Chondrocyte (in vitro differentiated cells): ENCODE measurements around the gene SLC25A45. TPM values are rescaled to one million over a fixed set of nuclear protein-coding genes. Genes with fewer than 3 reads are reported as not detected.
A peak's percentile ranks its signal among the peaks of the same experiment; 100 is the strongest.

ENCODE experiments used
- DNase-seq: peaks from one replicate; pipeline ENCODE4 v3.0.0; 2021; ENCODE audit warnings: mixed read lengths, low spot score
- H3K27ac Mint-ChIP-seq: one replicate; pipeline ENCODE4 v1.8.0; 2021; ENCODE audit warnings: mild to moderate bottlenecking, moderate library complexity, mixed read lengths; ENCODE audit not compliant: unreplicated experiment
- H3K27me3 Mint-ChIP-seq: 2 replicates; pipeline ENCODE4 v1.8.0; 2021; ENCODE audit warnings: low read depth, mixed read lengths
- H3K36me3 Mint-ChIP-seq: 2 replicates; pipeline ENCODE4 v1.8.0; 2021; ENCODE audit warnings: low read depth, mixed read lengths
- H3K4me1 Mint-ChIP-seq: 2 replicates; pipeline ENCODE4 v1.8.0; 2021; ENCODE audit warnings: low read depth, mild to moderate bottlenecking, mixed read lengths
- H3K4me3 Mint-ChIP-seq: one replicate; pipeline ENCODE4 v1.8.0; 2021; ENCODE audit warnings: mild to moderate bottlenecking, moderate library complexity, mixed read lengths; ENCODE audit not compliant: unreplicated experiment
- H3K9me3 Mint-ChIP-seq: 2 replicates; pipeline ENCODE4 v1.8.0; 2021; ENCODE audit warnings: low read depth, mixed read lengths
- total RNA-seq: library from RNA; stranded (reverse); gene quantifications from 3 replicates; pipeline ENCODE4 v1.2.1, GENCODE V29; 2021
- TF ChIP-seq, protein P1 (sequence below): fragments of 200-600 bp; sonication (generic); IDR thresholded peaks from 2 replicates; pipeline ENCODE4 v1.5.0; 2021; ENCODE audit warnings: antibody characterized with exemption, mild to moderate bottlenecking, moderate library complexity

The SLC25A45 gene
- total RNA-seq, 1 donor from 2014 or later = 11.7 TPM

DNA sequence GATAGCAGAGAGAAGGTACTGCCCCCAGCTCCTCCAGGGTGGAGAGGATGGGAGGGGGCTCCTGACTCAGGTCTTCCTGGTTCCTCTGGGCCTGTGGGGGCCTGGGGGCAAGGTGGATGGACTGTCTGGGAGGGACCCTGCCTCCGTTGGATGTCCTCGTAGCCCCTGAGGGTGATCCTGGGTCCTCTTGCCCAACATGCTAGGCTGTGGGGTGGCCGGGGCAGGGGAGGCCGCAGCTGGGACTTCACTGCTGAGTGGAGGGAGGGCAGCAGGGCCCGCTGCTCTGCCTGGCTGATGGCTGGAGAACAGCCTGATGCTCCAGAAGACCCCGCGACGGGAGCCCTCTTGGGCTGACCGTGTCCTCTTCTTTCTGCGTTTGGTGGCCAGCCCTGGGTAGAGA is 17.4 kb upstream of the SLC25A45 start:
- H3K36me3 Mint-ChIP-seq = peaks cover 22% of the 10 kb centered on the region
- no peaks in the 10 kb centered on the region for H3K4me1 Mint-ChIP-seq
- no peak overlapping the region for H3K4me3 Mint-ChIP-seq
- DNase-seq = no peak
- no peaks in the 10 kb centered on the region for H3K27me3 Mint-ChIP-seq
- H3K27ac Mint-ChIP-seq = no peak overlapping the region
- TF ChIP-seq, protein P1, sequence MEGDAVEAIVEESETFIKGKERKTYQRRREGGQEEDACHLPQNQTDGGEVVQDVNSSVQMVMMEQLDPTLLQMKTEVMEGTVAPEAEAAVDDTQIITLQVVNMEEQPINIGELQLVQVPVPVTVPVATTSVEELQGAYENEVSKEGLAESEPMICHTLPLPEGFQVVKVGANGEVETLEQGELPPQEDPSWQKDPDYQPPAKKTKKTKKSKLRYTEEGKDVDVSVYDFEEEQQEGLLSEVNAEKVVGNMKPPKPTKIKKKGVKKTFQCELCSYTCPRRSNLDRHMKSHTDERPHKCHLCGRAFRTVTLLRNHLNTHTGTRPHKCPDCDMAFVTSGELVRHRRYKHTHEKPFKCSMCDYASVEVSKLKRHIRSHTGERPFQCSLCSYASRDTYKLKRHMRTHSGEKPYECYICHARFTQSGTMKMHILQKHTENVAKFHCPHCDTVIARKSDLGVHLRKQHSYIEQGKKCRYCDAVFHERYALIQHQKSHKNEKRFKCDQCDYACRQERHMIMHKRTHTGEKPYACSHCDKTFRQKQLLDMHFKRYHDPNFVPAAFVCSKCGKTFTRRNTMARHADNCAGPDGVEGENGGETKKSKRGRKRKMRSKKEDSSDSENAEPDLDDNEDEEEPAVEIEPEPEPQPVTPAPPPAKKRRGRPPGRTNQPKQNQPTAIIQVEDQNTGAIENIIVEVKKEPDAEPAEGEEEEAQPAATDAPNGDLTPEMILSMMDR = no peak
- H3K9me3 Mint-ChIP-seq = no peaks in the 10 kb centered on the region

DNA sequence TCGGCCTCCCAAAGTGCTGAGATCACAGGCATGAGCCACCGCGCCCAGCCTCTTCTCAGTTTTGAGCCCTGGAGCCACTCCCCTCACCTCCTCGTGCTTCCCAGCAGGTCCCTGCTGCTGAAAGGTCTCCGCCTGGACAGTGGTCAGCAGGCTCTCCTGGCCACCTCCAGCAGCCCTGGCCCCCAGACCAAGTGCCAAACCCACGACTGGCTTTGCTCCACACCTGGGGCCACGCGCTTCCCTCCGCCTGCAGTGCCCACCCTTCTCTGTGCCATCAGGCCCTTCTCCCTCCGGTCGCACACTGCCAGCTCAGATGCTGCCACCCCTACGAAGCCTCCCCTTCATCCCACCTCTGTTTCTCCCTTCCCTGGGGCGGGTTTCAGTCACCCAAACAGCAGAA is 16.8 kb upstream of the SLC25A45 start:
- Mint-ChIP-seq H3K4me1 (no peaks in the 10 kb centered on the region), H3K27me3 (no peaks in the 10 kb centered on the region), H3K4me3 (no peak overlapping the region), H3K9me3 (no peaks in the 10 kb centered on the region), H3K36me3 (peaks cover 22% of the 10 kb centered on the region), H3K27ac (no peak overlapping the region)
- no peak for DNase-seq
- TF ChIP-seq, protein P1 = no peak

DNA sequence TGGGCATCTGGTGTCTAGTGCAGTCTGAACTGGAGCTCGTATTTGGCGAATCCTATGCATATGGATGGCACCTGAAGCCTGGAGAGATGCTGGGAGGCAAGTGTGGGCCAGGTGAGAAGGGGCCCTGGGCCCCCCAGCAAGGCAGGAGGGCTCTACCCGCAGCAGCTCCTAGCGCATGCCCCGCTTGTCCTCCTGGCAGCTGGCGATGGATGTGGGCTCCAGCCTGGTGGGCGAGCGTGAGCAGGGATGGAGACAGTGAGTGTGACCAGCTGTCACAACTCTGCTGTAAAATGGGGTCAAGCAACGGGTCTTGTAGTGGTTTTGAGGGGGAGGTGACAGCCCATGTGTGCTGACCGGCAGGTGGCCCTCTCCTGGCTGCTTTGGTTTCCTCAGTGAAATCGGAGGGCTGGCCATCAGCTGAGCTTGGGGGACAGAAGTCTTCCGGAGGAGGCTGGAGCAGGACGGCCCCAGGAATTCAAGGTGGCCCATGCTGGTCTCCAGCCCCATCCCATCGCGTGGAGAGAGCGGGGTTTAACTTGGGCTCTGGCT is 16.0 kb upstream of the SLC25A45 start:
- peaks cover 21% of the 10 kb centered on the region for H3K36me3 Mint-ChIP-seq
- DNase-seq = no peak
- no peaks in the 10 kb centered on the region for H3K9me3 Mint-ChIP-seq
- H3K4me3 Mint-ChIP-seq = no peak overlapping the region
- no peaks in the 10 kb centered on the region for H3K4me1 Mint-ChIP-seq
- TF ChIP-seq, protein P1 = no peak
- H3K27ac Mint-ChIP-seq = no peak overlapping the region
- H3K27me3 Mint-ChIP-seq = no peaks in the 10 kb centered on the region

DNA sequence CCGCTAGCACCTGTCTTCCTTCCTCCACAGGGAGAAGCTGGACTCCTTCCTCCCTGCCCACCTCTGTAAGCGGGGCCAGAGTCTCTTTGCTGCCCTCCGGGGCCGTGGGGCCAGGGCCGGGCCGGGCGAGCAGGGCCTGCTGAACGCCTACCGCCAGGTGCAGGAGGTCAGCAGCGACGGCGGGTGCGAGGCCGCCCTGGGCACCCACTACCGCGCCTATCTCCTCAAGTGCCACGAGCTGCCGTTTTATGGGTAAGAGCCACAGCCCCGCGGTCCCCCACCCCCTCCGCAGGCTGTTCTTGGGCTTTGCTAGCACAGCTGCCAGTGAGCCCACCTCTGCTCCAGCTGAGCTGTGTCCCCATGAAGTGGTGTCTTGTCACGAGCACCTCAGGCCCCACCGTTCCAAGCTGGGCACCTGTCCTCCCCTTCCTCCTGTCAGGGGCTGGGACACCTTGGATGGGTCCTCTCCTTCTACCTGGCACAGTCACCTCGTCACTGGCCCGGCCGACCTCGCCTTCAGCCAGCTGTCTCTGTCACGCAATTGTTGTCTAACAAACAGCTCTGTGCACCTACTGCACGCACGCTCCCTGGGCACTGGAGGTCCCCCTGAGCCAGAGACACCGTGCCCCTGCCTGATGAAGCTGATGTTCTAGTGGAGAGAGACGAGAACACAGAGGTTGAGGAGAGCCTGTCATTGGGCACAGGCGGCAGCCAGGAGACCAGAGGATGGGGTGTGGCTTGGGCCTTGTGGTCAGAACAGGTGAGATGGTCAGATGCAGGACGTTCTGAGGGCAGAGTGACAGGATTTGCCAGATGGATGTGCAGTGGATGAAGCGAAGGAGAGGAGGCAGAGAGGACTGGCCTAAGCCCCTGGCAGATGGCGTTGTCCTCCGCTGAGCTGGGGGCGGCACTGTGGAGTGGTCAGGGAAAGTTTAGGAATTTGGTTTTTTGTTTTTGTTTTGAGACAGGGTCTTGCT is 14.6 kb upstream of the SLC25A45 start:
- Mint-ChIP-seq H3K36me3 (peaks cover 23% of the 10 kb centered on the region), H3K27me3 (no peaks in the 10 kb centered on the region), H3K4me1 (peaks cover 3% of the 10 kb centered on the region), H3K27ac (no peak overlapping the region), H3K4me3 (no peak overlapping the region), H3K9me3 (no peaks in the 10 kb centered on the region)
- TF ChIP-seq, protein P1 = no peak
- peak; percentile 89 for DNase-seq

DNA sequence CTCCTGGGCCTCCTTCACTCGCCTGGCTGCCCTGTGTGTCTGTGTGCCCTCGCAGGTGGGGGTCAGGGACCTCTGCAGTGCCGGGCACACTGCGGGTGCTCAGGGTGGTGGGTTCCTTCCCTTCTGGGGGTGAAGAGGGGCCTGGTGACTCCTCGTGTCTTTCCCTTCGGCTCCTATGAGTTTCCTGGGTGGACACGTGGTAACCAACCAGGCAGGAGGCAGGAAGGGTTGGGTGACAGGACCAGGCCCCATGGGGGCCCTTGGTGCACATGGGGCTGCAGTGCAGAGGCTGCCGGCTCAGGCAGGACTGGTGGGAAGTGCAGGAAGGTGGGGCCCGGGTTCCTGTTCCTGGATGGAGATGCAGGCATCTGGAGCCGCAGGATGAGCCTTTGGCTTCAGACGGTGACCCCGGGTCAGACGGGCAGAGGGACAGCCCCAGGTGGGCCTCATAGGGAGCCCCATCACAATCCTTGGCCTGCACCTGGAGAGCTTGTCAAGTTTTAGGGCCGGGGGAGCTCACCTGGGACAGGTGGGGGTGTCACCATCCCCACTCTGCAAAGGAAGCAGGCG is 13.6 kb upstream of the SLC25A45 start:
- no peak for DNase-seq
- Mint-ChIP-seq H3K27ac (no peak overlapping the region), H3K36me3 (peaks cover 20% of the 10 kb centered on the region), H3K4me3 (no peak overlapping the region), H3K4me1 (peaks cover 5% of the 10 kb centered on the region), H3K27me3 (no peaks in the 10 kb centered on the region), H3K9me3 (no peaks in the 10 kb centered on the region)
- TF ChIP-seq, protein P1 = no peak
